Vagina (tissue), 2 donors: Measurements from ENCODE around the gene BIN1. TPM values are rescaled to one million over a fixed set of nuclear protein-coding genes. Genes with fewer than 3 reads are reported as not detected.

ENCODE experiments used
- DNase-seq, 2 donors: peaks; one replicate each; pipeline ENCODE4 v3.0.0-alpha.2; 2017; ENCODE audit errors: extremely low spot score in 2 of 2
- H3K27ac ChIP-seq: fragments of 200-600 bp; sonication (generic); one replicate; pipeline ENCODE4 v1.5.1; 2019
- H3K27me3 ChIP-seq: fragments of 200-600 bp; sonication (generic); one replicate; pipeline ENCODE4 v1.5.1; 2019
- H3K36me3 ChIP-seq, 2 donors: fragments of 200-600 bp; sonication (generic); one replicate each; pipeline ENCODE4 v1.5.1; 2017 to 2019
- H3K4me1 ChIP-seq: fragments of 200-600 bp; sonication (generic); one replicate; pipeline ENCODE4 v1.5.1; 2019
- H3K4me3 ChIP-seq, 2 donors: fragments of 200-600 bp; sonication (generic); 1 replicate in 1 of 2; 2 replicates in 1 of 2; pipeline ENCODE4 v1.5.1; 2016 to 2019
- H3K9me3 ChIP-seq: fragments of 200-600 bp; sonication (generic); one replicate; pipeline ENCODE4 v1.5.1; 2019
- POLR2A ChIP-seq, 2 donors: fragments of 450-650 bp; IDR thresholded peaks; one replicate each; pipeline ENCODE4 v1.6.1; 2017; ENCODE audit warnings: antibody characterized with exemption in 2 of 2, mild to moderate bottlenecking in 2 of 2, moderate library complexity in 2 of 2
- POLR2AphosphoS5 ChIP-seq, 2 donors: sonication (generic); formaldehyde crosslinking; IDR thresholded peaks; one replicate each; pipeline ENCODE4 v1.9.0; 2017; ENCODE audit warnings: antibody characterized with exemption in 2 of 2, mild to moderate bottlenecking in 2 of 2, low read depth in 1 of 2; ENCODE audit not compliant: insufficient read depth in 1 of 2
- intact Hi-C: fragments of 100-400 bp; cut with DNase I; formaldehyde crosslinking; loops from one replicate; pipeline ENCODE4 v1.15.1; 2023
- total RNA-seq: library from RNA; depleted of rRNA; stranded (reverse); fragments of >200 nt; gene quantifications from one replicate; pipeline ENCODE4 v1.2.3, GENCODE V29; 2016
- TF ChIP-seq, protein P1 (sequence below), 3 experiments: fragments of 450-650 bp in 2 of 3; fragments of 200-600 bp in 1 of 3; sonication (generic) in 1 of 3; IDR thresholded peaks; one replicate each; pipeline ENCODE4 v1.5.1; 2017 to 2019; ENCODE audit warnings: antibody characterized with exemption in 3 of 3, mild to moderate bottlenecking in 2 of 3, moderate library complexity in 2 of 3

Gene BIN1
- total RNA-seq, 1 donor from 2014 or later: 60.9 TPM

DNA sequence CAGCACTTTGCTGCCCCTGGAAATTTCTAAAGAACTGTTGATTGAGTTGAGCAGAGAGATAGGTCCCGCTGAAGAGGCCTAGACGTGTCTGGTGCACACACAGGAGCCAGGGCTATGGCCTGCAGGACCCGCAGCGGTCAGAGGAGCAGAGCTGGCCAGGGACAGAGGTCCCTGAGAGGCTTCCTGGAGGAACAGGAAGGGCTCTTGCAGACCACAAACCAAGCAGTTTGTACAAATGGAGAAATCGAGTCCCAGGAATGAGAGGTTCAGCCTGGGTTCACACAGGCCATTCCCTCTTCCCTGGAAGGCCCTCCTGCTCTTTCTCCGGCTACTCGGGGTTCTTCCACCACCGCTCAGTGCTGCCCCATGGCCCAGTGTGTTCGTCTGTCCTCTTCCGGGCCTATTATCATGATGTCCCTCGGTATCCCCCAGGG, 1.2 kb upstream of the BIN1 start:
- Histone ChIP-seq H3K27me3 (no peaks in the 10 kb centered on the region), H3K27ac (peak overlapping the region; percentile 83), H3K36me3 (no peaks in the 10 kb centered on the region), H3K4me1 (peaks cover 25% of the 10 kb centered on the region), H3K4me3 (peak overlapping the region; percentile 92 to 94), H3K9me3 (no peaks in the 10 kb centered on the region)
- peak in 1 of 2 donors; percentile 87 for DNase-seq
- intact Hi-C loops: no loop called here
- TF ChIP-seq POLR2AphosphoS5 (IDR thresholded peaks at IDR 0.05; ENCODE audit: insufficient read depth in 1 of 2, low read depth in 1 of 2): no peak
- no peak for TF ChIP-seq POLR2A (IDR thresholded peaks at IDR 0.05)
- TF ChIP-seq, protein P1, sequence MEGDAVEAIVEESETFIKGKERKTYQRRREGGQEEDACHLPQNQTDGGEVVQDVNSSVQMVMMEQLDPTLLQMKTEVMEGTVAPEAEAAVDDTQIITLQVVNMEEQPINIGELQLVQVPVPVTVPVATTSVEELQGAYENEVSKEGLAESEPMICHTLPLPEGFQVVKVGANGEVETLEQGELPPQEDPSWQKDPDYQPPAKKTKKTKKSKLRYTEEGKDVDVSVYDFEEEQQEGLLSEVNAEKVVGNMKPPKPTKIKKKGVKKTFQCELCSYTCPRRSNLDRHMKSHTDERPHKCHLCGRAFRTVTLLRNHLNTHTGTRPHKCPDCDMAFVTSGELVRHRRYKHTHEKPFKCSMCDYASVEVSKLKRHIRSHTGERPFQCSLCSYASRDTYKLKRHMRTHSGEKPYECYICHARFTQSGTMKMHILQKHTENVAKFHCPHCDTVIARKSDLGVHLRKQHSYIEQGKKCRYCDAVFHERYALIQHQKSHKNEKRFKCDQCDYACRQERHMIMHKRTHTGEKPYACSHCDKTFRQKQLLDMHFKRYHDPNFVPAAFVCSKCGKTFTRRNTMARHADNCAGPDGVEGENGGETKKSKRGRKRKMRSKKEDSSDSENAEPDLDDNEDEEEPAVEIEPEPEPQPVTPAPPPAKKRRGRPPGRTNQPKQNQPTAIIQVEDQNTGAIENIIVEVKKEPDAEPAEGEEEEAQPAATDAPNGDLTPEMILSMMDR (IDR thresholded peaks at IDR 0.05): no peak

DNA sequence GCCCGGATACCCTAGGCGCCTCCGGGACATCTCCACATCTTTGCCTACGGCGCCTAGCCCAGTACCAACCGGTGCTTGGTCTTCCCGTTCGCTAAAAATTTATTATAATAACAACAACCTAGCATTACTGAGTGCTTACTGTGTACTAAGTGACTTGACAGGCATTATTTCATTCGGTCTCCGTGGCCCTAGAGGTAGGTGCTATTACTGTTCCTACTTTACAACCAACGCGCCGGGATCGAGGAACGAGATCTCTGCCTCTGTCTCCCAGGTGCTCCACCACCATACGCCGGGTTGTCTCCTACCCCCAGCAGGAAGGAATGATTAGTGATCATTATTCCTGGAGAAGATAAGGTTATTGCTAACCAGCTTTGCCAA, 657 bp upstream of the BIN1 start:
- no peaks in the 10 kb centered on the region for H3K9me3 ChIP-seq
- no peaks in the 10 kb centered on the region for H3K27me3 ChIP-seq
- peaks cover 30% of the 10 kb centered on the region for H3K4me1 ChIP-seq
- H3K27ac ChIP-seq: peak overlapping the region; percentile 83
- DNase-seq: no peak
- H3K4me3 ChIP-seq: peak overlapping the region; percentile 92 to 94
- TF ChIP-seq, protein P1 (IDR thresholded peaks at IDR 0.05): peak in 1 of 3 experiments; percentile 8
- TF ChIP-seq POLR2AphosphoS5 (IDR thresholded peaks at IDR 0.05; ENCODE audit: insufficient read depth in 1 of 2, low read depth in 1 of 2): no peak
- TF ChIP-seq POLR2A (IDR thresholded peaks at IDR 0.05): no peak
- H3K36me3 ChIP-seq: no peaks in the 10 kb centered on the region
- intact Hi-C loops: no loop called here

DNA sequence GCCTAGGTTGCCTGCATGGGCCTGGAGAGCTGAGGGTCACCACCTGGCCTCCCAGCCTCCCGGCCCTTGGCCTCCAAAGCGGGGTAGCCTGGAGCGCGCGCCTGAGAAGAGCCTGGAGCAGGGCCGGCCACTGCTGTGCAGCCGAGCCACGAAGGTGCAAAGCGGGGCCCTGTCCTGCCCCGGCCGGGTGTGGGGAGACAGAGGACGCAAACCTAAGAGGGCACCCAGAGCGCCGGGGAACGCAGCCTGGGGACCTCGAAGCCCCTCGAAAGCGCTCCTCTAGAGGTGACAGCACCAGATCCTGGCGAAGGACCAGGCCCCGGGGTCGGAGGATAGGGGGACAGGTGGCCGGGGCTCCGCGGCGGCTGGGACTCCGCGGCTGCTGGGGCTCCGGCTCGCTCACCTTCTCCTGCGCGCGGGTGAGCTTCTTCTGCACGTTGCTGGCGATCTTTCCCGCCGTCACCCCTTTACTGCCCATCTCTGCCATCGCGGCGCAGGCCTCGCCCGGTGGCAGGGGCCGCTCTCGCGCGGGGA, 430 bp downstream of the BIN1 start:
- TF ChIP-seq, protein P1 (IDR thresholded peaks at IDR 0.05): no peak
- TF ChIP-seq POLR2AphosphoS5 (IDR thresholded peaks at IDR 0.05; ENCODE audit: insufficient read depth in 1 of 2, low read depth in 1 of 2) (no peak), POLR2A (IDR thresholded peaks at IDR 0.05) (no peak)
- intact Hi-C loops: no loop called here
- Histone ChIP-seq H3K27me3 (no peaks in the 10 kb centered on the region), H3K9me3 (no peaks in the 10 kb centered on the region), H3K4me1 (peaks cover 35% of the 10 kb centered on the region), H3K27ac (peak overlapping the region; percentile 83), H3K4me3 (peak overlapping the region; percentile 92 to 94), H3K36me3 (no peaks in the 10 kb centered on the region)
- DNase-seq: peak in 1 of 2 donors; percentile 87

DNA sequence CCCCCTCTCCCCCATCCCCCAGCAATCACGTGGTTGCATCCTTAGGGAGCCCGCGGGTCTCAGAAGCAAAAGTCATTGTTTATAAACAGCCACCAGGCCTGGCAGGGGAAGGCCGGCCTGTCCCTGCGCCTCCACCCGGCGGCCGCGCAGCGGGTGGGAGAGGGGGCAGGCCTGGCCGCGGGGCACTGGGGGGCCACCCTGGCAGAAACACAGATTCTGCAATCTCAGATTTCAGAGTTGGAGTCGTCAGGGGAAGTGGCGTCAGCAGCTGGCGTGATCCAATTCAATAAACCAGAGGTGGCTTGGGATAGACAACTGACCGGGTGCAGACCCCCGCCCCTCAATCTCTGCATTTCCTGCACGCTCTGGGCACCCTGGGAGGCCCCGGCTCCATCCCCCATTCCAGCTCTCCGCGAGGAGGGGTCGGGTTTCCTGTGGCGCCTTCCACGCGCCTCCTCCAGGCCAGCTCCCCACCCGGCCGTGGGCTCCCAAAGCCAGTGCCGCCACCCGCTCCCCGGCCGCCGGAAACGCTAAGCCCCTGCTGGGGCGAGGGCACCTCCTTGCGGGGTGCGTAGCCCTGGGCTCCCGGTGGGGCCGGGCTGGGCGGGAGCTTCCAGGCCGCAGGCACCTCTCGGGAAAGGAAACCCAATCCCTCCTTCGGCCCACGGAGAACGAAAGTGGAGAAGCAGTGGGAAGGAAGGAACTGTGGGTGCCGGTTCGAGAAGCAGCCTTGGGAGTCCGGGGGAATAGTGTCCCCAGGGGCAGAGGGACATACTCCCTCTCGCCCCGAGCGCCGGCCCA, 1.1 kb downstream of the BIN1 start:
- H3K9me3 ChIP-seq: no peaks in the 10 kb centered on the region

More for the DNA sequence above, 1.1 kb downstream of the BIN1 start:
- H3K4me3 ChIP-seq: peak overlapping the region; percentile 92 to 94
- H3K27ac ChIP-seq: peak overlapping the region; percentile 83
- TF ChIP-seq POLR2AphosphoS5 (IDR thresholded peaks at IDR 0.05; ENCODE audit: insufficient read depth in 1 of 2, low read depth in 1 of 2) (peak in 1 of 2 donors; percentile 69), POLR2A (IDR thresholded peaks at IDR 0.05) (peak in 1 of 2 donors; percentile 5)
- TF ChIP-seq, protein P1 (IDR thresholded peaks at IDR 0.05): no peak
- DNase-seq: peak in 1 of 2 donors; percentile 87
- H3K36me3 ChIP-seq: no peaks in the 10 kb centered on the region
- intact Hi-C loops: no loop called here
- H3K27me3 ChIP-seq: no peaks in the 10 kb centered on the region
- H3K4me1 ChIP-seq: peaks cover 41% of the 10 kb centered on the region
